ENCODE results near the gene CDH13. TPM values are rescaled to one million over a fixed set of nuclear protein-coding genes. Genes with fewer than 3 reads are reported as not detected.

Gene CDH13
- total and polyA plus RNA-seq, 9 of the 15 experiments (the other 6 are each of a cell fraction or from before 2014, with no cell fraction given): 0.03 TPM; not detected in 8

GRCh38 chr16:82716361-82716855, 89.6 kb downstream of the CDH13 start (continued):
- TF ChIP-seq TFAP4 (CRISPR knock-in tag; IDR thresholded peaks at IDR 0.05; ENCODE audit: borderline replicate concordance) (no peak), CBX8 (IDR thresholded peaks at IDR 0.05; ENCODE audit: borderline replicate concordance, extremely low read depth, low read depth, low read length, poor library complexity, severe bottlenecking) (no peak), SRSF7 (optimal IDR thresholded peaks at IDR 0.05; ENCODE audit: low read depth, low read length) (no peak), ZNF282 (CRISPR knock-in tag; IDR thresholded peaks at IDR 0.05) (no peak), ZNF217 (CRISPR knock-in tag; IDR thresholded peaks at IDR 0.05) (no peak), ZNF239 (CRISPR knock-in tag; IDR thresholded peaks at IDR 0.05) (no peak), ZNF766 (CRISPR knock-in tag; conservative IDR thresholded peaks at IDR 0.05) (no peak), U2AF2 (optimal IDR thresholded peaks at IDR 0.05; ENCODE audit: low read depth, low read length) (no peak), CTCF (IDR thresholded peaks at IDR 0.05 in 2 of 3, conservative IDR thresholded peaks at IDR 0.05 in 1 of 3; ENCODE audit: insufficient read depth in 2 of 3, low read depth in 1 of 3, low read length in 3 of 3) (no peak), DDX20 (tag; IDR thresholded peaks at IDR 0.05; ENCODE audit: low read depth) (no peak), OTX1 (CRISPR knock-in tag; IDR thresholded peaks at IDR 0.05) (no peak), RNF219 (CRISPR knock-in tag; IDR thresholded peaks at IDR 0.05) (no peak), TRIM25 (IDR thresholded peaks at IDR 0.05; ENCODE audit: borderline replicate concordance) (no peak)

Data from K562 (cell line).